RWPE1 (cell line): ENCODE data around the gene STAC2.
"Not testable (repeated sequence)": the region's sequence is repeated elsewhere in the genome, so short reads cannot be mapped to it uniquely, and the experiment has no call there.

Experiments
- CTCF ChIA-PET: fragments of 350-600 bp; sonication (Branson Sonifier 250); formaldehyde crosslinking; extraction: SDS; loops from one replicate; lab custom pipeline; 2021; lab: Yijun Ruan, JAX
- POLR2A ChIA-PET: fragments of 400-600 bp; formaldehyde crosslinking; extraction: SDS; loops from one replicate; lab custom pipeline; 2020; ENCODE audit warnings: antibody characterized with exemption; ENCODE audit not compliant: low non-redundant PET; lab: Yijun Ruan, JAX
- DNase-seq: peaks from one replicate; pipeline ENCODE4 v3.0.0; 2012; ENCODE audit warnings: low spot score
- H3K27ac ChIP-seq: fragments of 450-650 bp; 2 replicates; pipeline ENCODE4 v1.5.1; 2017
- CTCF ChIP-seq: fragments of 450-650 bp; conservative IDR thresholded peaks from 2 replicates; pipeline ENCODE4 v1.5.1; 2017; ENCODE audit warnings: low read depth, mild to moderate bottlenecking

STAC2 gene

GRCh38 chr17:39251997-39252396 lies 26.3 kb upstream of the STAC2 start:
- ChIA-PET CTCF (interaction anchor here (0.6 to 0.7 kb wide), 2 partner anchors 113 to 210 kb away, joined by 3 read pairs; no protein-coding TSS in a partner anchor), POLR2A (no interaction called here)
- no peak overlapping the region for H3K27ac ChIP-seq
- no peak for TF ChIP-seq CTCF
- no peak for DNase-seq

GRCh38 chr17:39250076-39250475 lies 24.3 kb upstream of the STAC2 start:
- H3K27ac ChIP-seq, DNase-seq, POLR2A ChIA-PET: not testable (repeated sequence)
- CTCF ChIA-PET, result interaction anchor here (0.9 to 1.3 kb wide), 2 partner anchors 14 to 43 kb away, joined by 4 to 6 read pairs; no protein-coding TSS in a partner anchor

GRCh38 chr17:39246274-39246673 lies 20.5 kb upstream of the STAC2 start:
- no peak overlapping the region for H3K27ac ChIP-seq
- TF ChIP-seq CTCF, result no peak
- POLR2A ChIA-PET, result interaction anchor here (0.6 kb wide), 2 partner anchors 46 to 155 kb away, joined by 3 to 4 read pairs; partner anchors contain the start of genes FBXL20 and RPL19
- DNase-seq, result no peak
- CTCF ChIA-PET, result interaction anchor here (0.7 to 6.7 kb wide), 4 partner anchors 27 to 51 kb away, joined by 3 to 145 read pairs (median 6); no protein-coding TSS in a partner anchor

GRCh38 chr17:39244600-39245570 lies 19.1 kb upstream of the STAC2 start:
- ChIA-PET CTCF (interaction anchor here (0.5 to 6.7 kb wide), 24 partner anchors 9 to 266 kb away, joined by 3 to 145 read pairs (median 5); partner anchors contain the start of gene STAC2), POLR2A (interaction anchor here (0.9 kb wide), 1 partner anchor 45 kb away, joined by 5 read pairs; the partner anchor contains the start of gene RPL19)
- DNase-seq, result peak; percentile 81
- peak; percentile 91 for TF ChIP-seq CTCF
- peak overlapping the region; percentile 35 for H3K27ac ChIP-seq

GRCh38 chr17:39244016-39244599 lies 18.4 kb upstream of the STAC2 start:
- no peak for DNase-seq
- peak overlapping the region; percentile 35; the same call in 1 of the 2 replicates for H3K27ac ChIP-seq
- POLR2A ChIA-PET, result interaction anchor here (0.9 kb wide), 1 partner anchor 44 kb away, joined by 5 read pairs; the partner anchor contains the start of gene RPL19
- CTCF ChIA-PET, result interaction anchor here (0.5 to 6.7 kb wide), 21 partner anchors 9 to 265 kb away, joined by 3 to 145 read pairs (median 5); partner anchors contain the start of gene STAC2
- no peak for TF ChIP-seq CTCF

- no peak overlapping the region for H3K27ac ChIP-seq
- ChIA-PET CTCF (interaction anchor here (0.6 to 6.7 kb wide), 3 partner anchors 35 to 144 kb away, joined by 4 to 145 read pairs (median 14); no protein-coding TSS in a partner anchor), POLR2A (no interaction called here)
- no peak for DNase-seq
- no peak for TF ChIP-seq CTCF
Measured at GRCh38 chr17:39243155-39243554, 17.4 kb upstream of the STAC2 start.
